Stimulated activated CD8-positive, alpha-beta memory T cell treated with anti-CD3 and anti-CD28 coated beads, Interleukin-2, amount 100 ng/mL, for 48 hours (primary cell): Measurements from ENCODE around the gene SLC8A1.

ENCODE experiments used
- DNase-seq, 2 donors: peaks; one replicate each; pipeline ENCODE4 v3.0.0-alpha.2; 2020; ENCODE audit warnings: low read depth in 2 of 2

The SLC8A1 gene

DNA sequence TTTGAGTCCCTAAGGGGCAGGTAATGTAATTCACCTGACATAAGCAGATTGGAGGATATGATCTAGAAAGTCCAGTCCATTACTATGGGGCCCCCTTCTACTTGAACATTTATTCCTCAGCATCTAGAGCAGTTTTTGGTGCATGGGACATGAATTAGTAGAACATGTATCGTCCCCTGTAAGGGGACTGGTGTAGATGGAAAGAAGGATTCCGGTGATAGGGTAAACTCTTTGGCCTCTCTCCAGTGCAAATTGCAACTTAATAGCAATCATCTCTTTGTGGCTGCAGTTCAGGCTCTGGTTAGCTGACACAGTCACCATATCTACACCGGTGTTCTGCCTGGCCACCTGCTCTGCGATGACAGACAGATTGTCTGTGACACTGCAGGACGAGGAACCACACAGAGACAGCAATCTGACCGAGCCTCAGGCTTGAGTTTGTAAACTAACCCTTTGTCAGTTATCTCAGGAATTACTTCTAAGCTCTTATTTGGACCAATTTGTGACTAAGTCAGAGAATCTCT lies 6.4 kb upstream of the SLC8A1 start:
- DNase-seq = no peak

DNA sequence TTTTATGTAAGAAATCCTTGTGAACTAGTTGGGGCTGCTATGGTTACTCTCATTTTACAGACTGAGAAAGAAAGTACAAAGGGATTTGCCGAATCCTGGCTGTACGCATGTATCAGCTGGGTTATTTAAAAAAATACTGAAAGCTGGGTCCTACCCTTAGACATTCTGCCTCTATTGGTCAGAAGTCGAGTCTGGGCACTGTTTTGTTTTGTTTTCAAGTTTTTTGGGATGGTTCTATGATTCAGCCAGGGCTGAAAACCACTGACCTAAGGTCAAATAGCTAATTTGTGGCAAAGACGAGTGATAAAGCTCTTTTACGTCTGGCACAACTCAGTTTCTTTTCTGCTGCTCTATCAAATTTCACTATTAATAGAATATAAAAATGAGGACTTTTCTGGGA lies 5.9 kb upstream of the SLC8A1 start:
- DNase-seq = no peak

DNA sequence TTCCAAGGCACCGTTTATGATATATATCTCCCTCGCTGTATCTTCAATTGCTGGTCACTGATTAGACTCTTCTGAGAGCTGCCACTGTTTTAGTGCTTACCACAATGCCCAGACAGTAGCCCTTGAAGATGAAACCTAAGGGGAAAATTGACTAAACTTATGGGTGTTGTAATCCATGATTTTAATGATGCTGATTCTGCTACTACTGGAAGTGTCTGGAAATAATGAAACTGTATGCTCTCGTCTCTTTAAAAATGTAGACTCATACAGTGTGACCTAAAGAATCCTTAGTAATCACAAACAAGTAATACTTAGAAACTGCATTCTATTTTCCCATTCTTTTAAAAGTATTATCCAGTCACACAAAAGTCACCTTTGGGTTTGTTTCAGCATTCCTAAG lies 5.5 kb upstream of the SLC8A1 start:
- no peak for DNase-seq

DNA sequence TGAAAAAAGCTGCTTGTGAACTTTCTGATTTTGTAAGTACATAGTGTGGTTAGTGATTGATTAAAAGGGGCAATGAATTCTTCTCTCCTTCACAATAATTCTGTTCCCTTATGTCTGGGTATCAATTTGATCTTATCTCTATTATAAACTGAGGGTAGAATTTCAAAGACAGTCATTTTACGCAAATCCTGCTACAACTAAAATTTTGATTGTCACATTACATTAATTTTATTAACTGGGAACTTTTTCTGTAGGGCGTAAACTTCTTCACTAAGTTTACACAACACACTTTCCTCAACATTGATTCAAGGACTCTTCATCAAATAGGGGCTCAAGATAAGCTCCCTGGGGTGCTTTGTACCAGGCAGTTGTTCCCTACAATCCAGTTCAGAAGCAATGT lies 5.0 kb upstream of the SLC8A1 start:
- DNase-seq = no peak

DNA sequence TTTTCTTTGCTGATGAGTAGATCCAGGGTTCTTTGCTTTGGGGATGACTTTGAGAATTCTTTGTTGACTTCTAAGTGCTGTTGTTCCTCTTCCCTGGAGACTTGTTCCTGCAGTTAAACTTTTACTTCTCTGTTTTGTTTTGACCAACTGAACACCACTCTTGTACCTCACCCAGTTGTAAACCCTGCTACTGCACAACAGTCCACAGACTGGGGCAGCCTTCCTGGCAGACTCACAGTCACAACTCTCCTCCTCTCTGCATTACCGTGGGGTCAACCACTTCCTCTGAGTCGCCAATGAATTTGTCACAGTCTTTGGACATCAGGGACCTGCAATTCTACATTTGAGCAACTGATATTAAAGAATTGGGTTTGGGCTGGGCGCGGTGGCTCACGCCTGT lies 3.8 kb upstream of the SLC8A1 start:
- DNase-seq = no peak

DNA sequence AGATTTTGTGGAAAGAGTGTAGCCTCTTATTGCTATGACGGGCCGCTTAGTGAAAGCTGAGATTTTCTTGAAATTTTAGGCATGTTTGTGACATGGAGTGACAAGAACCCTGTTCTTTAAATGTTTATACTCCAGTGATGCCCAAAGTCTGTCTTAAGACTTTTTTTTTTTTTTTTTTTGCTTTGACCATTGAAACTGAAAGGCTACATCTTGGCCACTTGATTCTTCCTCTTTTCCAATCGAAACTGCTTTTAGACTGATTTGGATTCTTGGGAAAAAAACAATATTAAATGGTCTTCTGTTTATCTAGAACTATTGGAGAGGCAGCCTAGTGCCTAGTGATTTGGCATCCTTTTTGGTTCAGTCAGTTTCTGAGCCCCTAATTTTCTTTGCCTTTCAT lies 2.4 kb upstream of the SLC8A1 start:
- no peak for DNase-seq

DNA sequence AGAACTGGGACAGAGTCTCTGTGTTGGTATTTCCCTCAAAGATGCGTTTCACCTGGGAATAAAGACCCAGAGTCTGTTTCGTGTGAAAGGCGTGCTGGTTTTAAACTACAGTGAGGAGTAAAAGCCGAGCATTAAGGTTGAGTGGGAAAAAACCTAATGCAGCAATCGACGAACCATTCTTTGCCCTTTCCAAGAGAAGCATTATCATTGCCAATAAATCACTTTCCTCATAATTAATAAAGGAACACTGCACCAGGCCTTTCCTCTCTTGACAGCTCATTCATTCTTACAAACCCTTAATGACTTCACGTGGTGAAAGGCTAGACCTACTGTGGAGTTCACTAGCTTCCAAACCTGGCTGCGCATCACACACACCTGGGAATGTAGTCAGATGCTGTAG lies 896 bp upstream of the SLC8A1 start:
- DNase-seq = no peak

DNA sequence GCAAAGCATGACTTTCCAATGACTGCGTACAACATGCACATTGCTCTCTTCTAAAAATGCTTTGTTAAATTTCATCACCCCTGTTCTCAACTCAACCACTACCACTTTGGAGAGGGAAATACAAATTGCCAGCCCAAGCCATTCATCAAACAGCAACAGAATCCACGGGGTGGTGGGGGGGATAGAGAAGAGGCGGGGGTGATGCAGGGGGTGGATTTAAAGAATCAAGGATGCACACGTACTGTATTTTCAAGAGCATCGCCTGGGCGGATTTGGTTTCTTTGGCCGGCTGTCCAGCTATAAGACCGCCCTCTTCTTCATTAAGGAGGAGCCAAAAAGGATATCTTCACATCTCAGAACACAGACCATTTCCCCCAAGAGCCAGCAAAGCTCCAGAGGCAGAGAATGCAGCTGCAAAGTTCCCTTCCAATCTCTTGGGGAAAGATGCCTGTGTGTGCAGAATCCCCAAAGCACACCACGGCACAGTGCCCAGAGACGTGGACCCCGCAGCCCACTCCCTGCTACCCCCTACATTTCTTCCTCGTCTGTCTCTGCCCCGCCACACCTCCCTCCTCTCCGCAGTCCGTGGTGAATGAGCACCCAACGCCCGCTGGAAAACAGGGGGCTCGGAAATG lies 977 bp downstream of the SLC8A1 start:
- no peak for DNase-seq

DNA sequence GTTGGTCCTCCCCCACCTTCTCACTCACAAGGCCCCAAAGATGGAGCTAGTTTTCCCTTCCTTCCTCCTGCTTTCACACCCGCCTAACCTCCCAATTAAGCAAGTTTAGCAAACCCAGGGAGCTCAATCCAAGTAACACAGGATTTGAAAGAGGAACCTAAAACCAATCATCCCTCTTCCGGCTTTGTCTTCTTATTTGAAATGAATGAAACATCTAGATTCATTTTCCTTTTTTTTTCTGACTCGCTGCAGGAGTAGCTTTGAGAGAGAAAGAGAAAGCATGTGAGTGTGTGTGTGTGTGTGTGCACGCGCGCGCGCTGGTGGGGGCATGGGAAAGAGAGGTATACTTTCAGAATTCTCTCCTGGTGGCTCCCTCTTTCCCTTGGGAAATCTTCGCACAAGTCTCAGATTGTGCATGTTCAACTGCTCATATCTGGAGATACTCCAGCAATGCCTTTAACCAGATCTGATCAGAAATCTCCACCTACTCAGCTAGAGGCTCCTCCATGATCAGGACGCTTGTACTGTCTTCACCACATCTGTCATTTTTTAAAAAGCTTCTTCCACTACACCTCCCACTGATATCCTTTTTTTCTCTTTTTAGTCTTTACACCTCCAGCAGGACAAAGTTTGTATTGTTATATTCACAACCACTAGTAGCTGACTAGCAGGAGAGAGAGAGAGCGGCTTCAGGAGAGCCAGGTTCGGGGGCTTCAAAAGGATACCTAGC lies 1.7 kb downstream of the SLC8A1 start:
- DNase-seq = no peak

DNA sequence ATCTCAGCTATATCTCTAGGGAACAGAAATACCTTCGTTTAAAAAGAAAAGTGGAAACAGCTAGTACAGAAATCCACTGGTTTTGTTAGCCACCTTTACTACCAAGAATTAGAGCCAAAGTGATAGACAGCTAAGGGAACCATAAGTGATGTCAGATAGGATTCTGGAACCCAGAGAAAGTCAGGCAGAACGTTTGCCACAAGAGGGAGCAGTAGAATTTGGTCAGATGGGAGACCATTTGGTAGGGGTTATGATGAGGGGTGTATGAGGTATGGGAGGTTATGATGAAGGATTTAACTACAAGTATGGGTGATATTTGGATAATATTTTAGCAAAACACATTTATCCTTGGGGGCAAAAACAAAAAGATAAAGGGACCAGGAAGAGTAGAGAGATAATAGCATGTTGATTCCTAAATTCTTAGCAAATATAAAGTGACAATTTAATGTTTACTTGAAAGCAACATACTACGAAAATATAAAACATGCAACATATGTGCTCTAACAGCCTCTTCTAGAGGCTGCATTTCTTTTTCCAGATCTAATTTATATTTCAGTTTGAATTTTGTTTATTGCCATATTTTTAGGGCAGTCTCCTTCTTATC lies 3.3 kb downstream of the SLC8A1 start:
- no peak for DNase-seq

DNA sequence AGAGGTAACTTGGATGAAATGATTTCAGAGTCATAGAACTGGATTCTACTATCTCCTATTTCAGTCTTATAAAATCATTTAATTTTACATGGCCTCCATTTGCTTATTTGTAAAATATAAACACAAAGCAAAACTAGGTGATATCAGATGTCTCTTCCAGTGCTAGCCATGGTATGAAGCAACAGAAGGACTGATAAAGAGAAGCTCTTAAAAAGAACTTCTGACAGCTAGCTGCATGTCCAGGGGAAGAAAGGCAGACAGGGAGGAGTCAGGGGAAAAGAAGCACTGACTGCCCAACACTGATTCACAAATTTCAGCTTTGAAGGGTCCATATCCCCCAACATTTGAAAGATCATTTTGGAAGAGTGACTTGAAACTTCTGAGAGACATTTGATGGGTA lies 6.4 kb downstream of the SLC8A1 start:
- DNase-seq = no peak

DNA sequence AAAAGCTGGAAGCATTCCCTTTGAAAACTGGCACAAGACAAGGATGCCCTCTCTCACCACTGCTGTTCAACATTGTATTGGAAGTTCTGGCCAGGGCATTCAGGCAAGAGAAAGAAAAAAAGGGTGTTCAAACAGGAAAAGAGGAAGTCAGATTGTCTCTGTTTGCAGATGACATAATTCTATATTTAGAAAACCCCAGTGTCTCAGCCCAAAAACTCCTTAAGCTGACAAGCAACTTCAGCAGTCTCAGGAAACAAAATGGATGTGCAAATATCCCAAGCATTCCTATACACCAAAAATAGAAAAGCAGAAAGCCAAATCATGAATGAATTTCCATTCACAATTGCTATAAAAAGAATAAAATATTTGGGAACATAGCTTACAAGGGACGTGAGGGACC lies 11.1 kb downstream of the SLC8A1 start:
- DNase-seq = no peak

DNA sequence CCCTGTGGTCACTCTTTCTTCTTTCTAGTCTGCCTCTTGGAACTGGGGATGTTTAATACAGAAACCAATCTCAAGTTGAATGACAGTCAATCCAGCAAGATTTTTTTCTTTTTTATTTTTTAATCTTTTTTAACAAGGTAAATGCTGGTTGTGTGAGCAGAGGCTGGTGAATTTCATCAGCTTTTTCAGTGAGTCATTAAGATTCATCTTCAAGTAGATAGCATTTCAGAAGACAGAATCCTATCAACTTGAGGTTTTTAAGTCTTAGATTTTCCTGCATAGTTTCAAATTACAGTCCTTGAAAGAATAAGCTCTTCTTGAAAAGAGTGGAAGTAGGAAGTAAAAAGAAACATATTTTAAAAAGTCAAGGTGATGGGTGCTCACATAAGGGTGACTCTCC lies 12.4 kb downstream of the SLC8A1 start:
- DNase-seq = no peak

DNA sequence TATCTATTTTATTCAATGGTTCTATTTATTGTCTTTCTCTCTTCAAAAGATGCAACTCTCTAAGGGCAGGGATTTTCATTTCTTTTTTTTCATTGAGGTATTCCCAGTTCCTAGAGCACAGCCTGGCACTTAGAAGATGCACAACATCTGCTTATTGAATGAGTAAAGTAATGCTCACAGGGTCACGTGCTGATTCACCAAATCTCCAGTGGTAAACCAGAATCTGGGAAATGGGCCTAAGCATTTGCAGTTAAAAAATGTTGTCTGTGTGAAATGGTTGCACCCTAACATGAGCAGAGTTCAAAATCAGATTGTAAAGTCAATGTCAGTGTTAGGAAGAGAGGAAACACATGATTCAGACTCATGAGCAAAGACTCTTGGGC lies 15.8 kb downstream of the SLC8A1 start:
- DNase-seq = no peak

DNA sequence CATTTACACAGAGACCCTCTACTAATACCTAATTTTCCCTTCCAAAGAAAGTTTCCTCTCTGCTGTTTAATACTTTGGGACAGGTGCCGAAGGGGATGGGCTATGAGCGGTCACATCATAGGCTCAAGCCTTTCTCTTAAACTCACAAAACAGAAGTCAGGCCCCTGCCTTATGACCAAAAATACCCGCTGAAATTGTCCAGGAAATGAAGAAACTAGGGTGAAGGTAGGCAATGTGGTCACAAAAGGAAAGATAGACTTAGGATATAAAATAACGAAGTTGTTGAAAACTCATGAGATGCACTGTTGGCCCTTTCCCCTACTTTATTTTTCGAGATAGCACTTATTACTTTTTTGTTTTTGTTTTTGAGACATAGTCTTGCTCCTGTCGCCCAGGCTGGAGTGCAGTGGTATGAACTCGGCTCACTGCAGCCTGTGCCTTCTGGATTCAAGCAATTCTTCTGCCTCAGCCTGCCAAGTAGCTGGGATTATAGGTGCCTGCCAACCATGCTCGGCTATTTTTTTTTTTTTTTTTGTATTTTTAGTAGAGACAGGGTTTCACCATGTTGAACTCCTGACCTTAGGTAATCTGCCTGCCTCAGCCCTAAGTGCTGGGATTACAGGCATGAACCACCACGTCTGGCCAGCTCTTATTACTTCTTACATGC lies 16.3 kb downstream of the SLC8A1 start:
- DNase-seq = no peak

DNA sequence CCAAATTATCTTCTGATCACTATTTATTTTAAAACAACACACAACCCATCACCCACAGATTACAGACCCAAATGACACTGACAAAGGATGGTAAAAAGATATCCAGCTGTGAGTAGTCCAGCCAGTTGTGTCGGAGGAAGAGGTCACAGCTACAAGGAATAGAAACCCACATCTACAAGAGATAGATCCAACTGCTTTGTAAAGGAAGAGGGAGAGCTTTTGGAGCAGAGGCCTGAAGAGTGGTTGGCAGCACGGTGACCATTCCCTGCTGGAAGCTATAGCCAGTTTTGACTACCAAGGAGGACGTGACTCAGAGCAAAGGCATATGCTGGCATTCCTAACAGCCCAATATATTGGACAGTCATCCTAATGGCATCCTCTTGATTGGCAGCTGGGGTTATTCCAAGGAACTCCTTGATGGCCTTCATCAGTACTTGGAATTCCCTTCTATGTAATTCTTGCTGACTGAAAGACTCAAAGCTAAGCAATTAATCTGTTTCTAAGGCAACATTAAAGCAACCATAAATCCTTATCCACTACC lies 17.1 kb downstream of the SLC8A1 start:
- DNase-seq = no peak

DNA sequence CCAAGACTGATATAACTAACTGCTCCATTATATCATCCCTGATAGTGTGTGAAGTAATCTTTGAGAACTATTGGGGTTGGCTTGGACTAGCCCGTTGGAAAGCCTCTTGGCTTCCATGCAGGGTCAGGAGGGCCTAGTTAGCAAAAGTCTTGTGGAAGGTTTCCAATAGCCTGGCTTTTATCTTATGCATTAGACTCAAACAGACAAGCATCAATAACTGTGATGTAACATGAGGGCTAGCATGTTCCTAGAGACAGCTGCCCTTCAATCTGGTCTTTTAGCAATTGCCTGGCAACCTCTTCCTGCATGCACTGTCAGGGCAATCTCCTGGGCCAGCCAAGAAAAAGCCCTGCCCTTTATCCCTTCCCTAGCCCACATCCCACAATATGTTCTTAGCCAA lies 18.2 kb downstream of the SLC8A1 start:
- no peak for DNase-seq

DNA sequence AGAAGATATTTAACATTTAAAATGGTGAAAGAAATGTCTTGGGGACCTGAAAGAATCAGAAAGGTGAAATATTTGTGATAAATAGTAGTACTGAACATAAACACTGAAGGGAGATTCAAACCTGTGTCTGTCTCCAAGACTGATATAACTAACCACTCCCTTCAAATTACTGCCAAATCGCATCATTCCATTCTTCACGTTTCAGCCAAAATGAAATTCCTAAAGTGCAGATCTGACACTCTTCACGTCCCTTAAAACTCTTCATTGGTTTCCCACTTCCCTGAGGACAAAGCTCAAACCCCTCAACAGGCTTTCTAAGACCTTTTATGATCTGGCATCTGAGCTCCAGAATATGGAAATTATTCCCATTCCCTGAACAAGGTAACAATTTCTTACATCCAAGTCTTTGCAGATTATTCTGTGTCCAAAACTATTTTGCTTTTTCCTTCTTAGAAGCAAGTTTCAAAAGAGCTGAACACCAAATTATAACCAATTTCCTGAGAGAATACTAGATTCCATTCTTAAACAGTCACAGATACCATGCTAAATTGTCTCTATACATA lies 18.9 kb downstream of the SLC8A1 start:
- DNase-seq = no peak

DNA sequence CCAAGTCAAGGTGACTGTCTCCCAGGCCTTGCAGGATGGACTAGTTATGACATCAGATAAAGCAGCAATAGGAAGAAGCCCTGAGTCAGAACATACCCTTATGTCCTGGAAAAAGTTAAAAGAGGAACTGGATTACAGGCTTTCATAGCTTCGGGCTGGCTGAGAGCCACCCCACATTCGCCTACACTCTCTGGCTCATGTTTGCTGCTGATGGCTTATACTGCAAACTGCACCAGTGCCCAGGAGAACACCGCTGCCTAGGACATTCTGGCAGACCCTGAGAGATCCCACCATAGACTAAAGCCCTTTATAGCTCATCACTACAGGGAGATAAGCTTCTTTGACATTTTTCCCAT lies 20.3 kb downstream of the SLC8A1 start:
- DNase-seq = no peak

DNA sequence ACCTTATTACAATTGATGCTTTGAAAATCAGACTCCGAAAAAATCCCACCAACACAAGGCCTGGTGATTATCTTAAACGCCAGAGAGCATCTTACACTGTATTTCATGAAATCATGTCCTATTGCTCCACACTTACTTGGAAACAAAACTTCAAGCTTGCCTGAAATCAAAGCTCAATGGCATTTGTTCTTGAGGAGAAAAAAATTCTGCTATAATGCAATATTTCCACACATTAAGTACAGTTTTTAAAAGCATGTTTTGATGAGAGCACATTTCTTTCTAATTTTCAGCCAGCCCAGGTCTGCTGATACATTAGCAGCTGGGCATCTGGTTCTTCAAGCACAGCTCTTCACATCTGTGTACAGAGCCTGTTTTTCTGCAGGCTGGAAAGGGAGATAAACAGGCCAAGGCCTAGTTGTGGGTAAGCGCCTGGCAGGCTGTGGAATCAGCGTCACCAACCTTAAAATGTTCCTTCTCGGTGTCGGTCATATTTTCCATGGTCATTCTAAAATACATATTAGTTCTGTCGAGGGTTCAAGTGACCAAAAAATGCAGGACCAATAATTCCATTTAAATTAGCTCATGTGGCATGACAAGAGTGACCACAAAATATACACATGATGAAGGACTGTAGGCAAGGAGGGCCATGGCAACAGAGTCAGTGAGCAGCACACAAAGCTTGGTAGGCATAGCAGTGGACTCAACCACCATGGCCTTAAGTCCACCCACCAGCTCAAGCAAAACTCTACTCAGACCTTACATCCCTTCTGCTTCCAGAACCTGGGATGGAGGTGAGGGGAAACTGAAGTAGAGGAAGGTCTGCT lies 20.9 kb downstream of the SLC8A1 start:
- no peak for DNase-seq

DNA sequence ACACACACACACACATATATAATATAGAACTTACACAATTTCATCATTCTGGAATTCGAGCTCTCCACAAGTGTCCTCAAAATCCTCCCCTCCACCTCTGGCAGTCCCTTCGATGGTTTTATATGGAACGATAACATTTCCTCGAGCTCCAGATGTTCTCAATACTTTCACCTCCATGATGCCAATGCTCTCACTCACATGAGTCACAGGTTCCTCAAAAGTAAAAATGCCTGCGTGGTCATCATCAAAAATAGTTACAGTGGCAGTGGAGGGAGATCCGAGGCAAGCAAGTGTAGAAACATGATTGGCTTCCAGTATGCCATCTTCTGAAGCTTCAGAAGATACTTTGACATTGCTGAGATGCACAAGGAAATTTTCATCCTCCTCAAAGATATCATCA lies 23.5 kb downstream of the SLC8A1 start:
- DNase-seq = no peak
